Osteoblast (primary cell): ENCODE measurements around the gene TNIP2. TPM values are rescaled to one million over a fixed set of nuclear protein-coding genes. Genes with fewer than 3 reads are reported as not detected.
A peak's percentile ranks its signal among the peaks of the same experiment; 100 is the strongest.

Experiments used
- DNase-seq: peaks from one replicate; pipeline ENCODE4 v3.0.0; 2011; ENCODE audit warnings: low spot score, mixed read lengths; ENCODE audit not compliant: insufficient read length; ENCODE audit errors: missing footprints
- H2AFZ ChIP-seq: 2 replicates; pipeline ENCODE4 v1.6.0; 2011; ENCODE audit warnings: mild to moderate bottlenecking, low read length
- H3K27ac ChIP-seq: 2 replicates; pipeline ENCODE4 v1.5.1; 2011; ENCODE audit warnings: mild to moderate bottlenecking, low read depth, low read length, moderate library complexity
- H3K27me3 ChIP-seq: 2 replicates; pipeline ENCODE4 v1.6.0; 2012; ENCODE audit warnings: mild to moderate bottlenecking, control low read depth, inconsistent platforms, low read length, moderate library complexity; ENCODE audit not compliant: insufficient read depth
- H3K36me3 ChIP-seq: 2 replicates; pipeline ENCODE4 v1.5.1; 2011; ENCODE audit warnings: mild to moderate bottlenecking, low read length, control low read depth, moderate library complexity; ENCODE audit not compliant: insufficient read depth
- H3K4me1 ChIP-seq: 2 replicates; pipeline ENCODE4 v1.5.1; 2011; ENCODE audit warnings: mild to moderate bottlenecking, low read length, control low read depth, moderate library complexity; ENCODE audit not compliant: insufficient read depth
- H3K4me2 ChIP-seq: 2 replicates; pipeline ENCODE4 v1.6.0; 2011; ENCODE audit warnings: mild to moderate bottlenecking, low read length; ENCODE audit not compliant: insufficient read depth
- H3K4me3 ChIP-seq: fragments of 200-600 bp; sonication (generic); 3 replicates; pipeline ENCODE4 v1.5.1; 2012; ENCODE audit warnings: mild to moderate bottlenecking, low read length, inconsistent platforms; ENCODE audit not compliant: insufficient read depth
- H3K79me2 ChIP-seq: 2 replicates; pipeline ENCODE4 v1.6.0; 2012; ENCODE audit warnings: mild to moderate bottlenecking, low read length, control low read depth, inconsistent platforms; ENCODE audit not compliant: insufficient read depth
- H3K9me3 ChIP-seq: 2 replicates; pipeline ENCODE4 v1.5.1; 2011; ENCODE audit warnings: low read depth, low read length, control low read depth
- H4K20me1 ChIP-seq: 2 replicates; pipeline ENCODE4 v1.6.0; 2012; ENCODE audit warnings: mild to moderate bottlenecking, low read length, control low read depth; ENCODE audit not compliant: insufficient read depth
- total RNA-seq: library from RNA; depleted of rRNA; stranded (reverse); fragments of >200 nt; gene quantifications from 2 replicates; pipeline ENCODE4 v1.2.3, GENCODE V29; 2012
- TF ChIP-seq, protein P1 (sequence below): IDR thresholded peaks from 2 replicates; pipeline ENCODE4 v1.5.1; 2011; ENCODE audit warnings: mild to moderate bottlenecking, low read depth, low read length, moderate library complexity; ENCODE audit errors: extremely low read depth

Gene TNIP2
- total RNA-seq, 1 donor: 44.9 TPM

DNA sequence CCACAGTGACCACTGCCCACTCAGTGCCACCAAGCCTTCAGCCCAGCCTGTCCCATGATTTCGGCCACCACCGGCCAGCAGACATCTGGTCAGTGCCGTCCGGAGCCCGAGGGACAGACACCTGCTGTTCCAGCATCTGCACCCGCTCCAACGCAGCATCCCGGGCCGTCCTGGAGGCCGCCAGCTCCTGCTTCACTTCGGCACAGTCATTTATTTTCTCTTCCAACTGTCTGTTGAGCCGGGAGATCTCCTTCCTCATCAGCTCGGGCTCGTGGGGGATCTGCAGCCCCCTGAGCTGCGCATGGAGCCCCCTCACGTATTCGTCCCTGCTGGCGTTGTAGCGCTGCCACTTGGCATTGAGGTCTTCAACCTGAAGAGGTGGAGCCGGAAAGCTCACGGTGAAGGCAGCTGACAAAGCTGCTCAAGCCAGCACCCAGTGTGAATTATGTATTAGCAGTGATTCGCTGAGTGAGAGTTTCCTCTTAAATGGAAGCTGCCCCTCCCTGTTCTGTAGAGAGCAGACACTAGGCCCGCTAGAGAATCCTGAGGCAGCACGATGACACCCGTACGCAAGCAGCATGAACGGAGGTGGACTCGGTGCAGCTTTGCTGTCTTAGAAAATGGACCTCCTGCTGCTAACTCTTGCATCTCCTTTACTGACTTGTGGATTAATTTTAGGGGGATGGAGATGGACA lies 11.4 kb downstream of the TNIP2 start:
- Histone ChIP-seq H3K9me3 (no peaks in the 10 kb centered on the region), H2AFZ (no peak overlapping the region), H3K27ac (no peak overlapping the region), H4K20me1 (peaks cover 16% of the 10 kb centered on the region), H3K4me3 (no peak overlapping the region), H3K36me3 (peaks cover 46% of the 10 kb centered on the region), H3K4me1 (peaks cover 20% of the 10 kb centered on the region), H3K27me3 (no peaks in the 10 kb centered on the region), H3K4me2 (no peak overlapping the region), H3K79me2 (peaks cover 13% of the 10 kb centered on the region)
- TF ChIP-seq, protein P1, sequence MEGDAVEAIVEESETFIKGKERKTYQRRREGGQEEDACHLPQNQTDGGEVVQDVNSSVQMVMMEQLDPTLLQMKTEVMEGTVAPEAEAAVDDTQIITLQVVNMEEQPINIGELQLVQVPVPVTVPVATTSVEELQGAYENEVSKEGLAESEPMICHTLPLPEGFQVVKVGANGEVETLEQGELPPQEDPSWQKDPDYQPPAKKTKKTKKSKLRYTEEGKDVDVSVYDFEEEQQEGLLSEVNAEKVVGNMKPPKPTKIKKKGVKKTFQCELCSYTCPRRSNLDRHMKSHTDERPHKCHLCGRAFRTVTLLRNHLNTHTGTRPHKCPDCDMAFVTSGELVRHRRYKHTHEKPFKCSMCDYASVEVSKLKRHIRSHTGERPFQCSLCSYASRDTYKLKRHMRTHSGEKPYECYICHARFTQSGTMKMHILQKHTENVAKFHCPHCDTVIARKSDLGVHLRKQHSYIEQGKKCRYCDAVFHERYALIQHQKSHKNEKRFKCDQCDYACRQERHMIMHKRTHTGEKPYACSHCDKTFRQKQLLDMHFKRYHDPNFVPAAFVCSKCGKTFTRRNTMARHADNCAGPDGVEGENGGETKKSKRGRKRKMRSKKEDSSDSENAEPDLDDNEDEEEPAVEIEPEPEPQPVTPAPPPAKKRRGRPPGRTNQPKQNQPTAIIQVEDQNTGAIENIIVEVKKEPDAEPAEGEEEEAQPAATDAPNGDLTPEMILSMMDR: no peak
- DNase-seq: peak; percentile 71

GRCh38 chr4:2743518-2744445 lies 12.4 kb downstream of the TNIP2 start:
- no peak overlapping the region for H2AFZ ChIP-seq

DNA sequence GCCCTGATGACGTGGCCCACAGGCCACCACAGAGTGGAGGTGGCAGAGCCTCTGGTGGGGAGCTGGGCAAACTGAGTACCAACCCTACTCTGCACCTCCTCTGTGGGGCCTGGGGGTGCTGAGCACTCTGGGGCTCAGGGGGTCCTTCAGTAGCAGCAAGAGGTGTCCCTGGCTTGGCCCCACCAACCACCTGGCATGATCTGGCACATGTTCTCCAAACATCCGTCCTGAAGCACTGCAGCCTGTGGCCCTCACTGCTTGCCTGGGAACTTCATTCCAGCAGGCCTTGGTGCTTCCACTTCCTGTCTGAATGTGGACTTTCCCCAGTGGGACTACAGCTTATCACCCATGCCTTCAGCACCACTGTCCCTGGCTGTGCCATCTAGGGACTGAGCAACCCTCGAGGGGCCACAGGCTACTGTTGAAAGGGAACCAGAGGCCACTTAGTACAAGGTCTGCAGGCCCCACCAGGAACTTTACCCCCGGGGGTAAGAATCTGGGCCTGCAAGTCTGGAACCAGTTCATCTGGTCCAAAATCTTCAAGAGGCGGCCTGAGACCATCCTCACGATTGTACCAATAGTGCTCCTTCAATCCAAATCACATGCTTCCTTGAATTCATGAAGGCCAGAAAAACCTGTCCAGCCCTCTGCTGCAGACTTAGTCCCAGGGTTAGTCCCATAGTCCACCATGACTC lies 13.2 kb downstream of the TNIP2 start:
- Histone ChIP-seq H3K36me3 (peaks cover 46% of the 10 kb centered on the region), H3K4me1 (peaks cover 20% of the 10 kb centered on the region), H3K4me3 (no peak overlapping the region), H2AFZ (no peak overlapping the region), H3K4me2 (no peak overlapping the region), H3K79me2 (peaks cover 2% of the 10 kb centered on the region), H3K27me3 (no peaks in the 10 kb centered on the region), H3K27ac (no peak overlapping the region), H4K20me1 (peaks cover 16% of the 10 kb centered on the region), H3K9me3 (no peaks in the 10 kb centered on the region)
- DNase-seq: peak; percentile 43
- TF ChIP-seq, protein P1: no peak

More at GRCh38 chr4:2743518-2744445, 12.4 kb downstream of the TNIP2 start:
- H3K27me3 ChIP-seq: no peaks in the 10 kb centered on the region
- peaks cover 16% of the 10 kb centered on the region for H4K20me1 ChIP-seq
- H3K36me3 ChIP-seq: peaks cover 46% of the 10 kb centered on the region
- no peak overlapping the region for H3K4me3 ChIP-seq
- H3K9me3 ChIP-seq: no peaks in the 10 kb centered on the region
- peaks cover 20% of the 10 kb centered on the region for H3K4me1 ChIP-seq
- TF ChIP-seq, protein P1: no peak
- peak; percentile 50 for DNase-seq
- H3K79me2 ChIP-seq: peaks cover 4% of the 10 kb centered on the region
- no peak overlapping the region for H3K4me2 ChIP-seq
- no peak overlapping the region for H3K27ac ChIP-seq
